ENCODE results near the gene AQR. TPM values are rescaled to one million over a fixed set of nuclear protein-coding genes. Genes with fewer than 3 reads are reported as not detected.
"Not testable (repeated sequence)": the region's sequence is repeated elsewhere in the genome, so short reads cannot be mapped to it uniquely, and the experiment has no call there.

AQR gene
- total RNA-seq, 1 experiment from 2014 or later = 18.0 TPM

- DNase-seq (ENCODE audit: low spot score) = no peak
Measured at GRCh38 chr15:34813446-34814190, 155.9 kb downstream of the AQR start.

DNA sequence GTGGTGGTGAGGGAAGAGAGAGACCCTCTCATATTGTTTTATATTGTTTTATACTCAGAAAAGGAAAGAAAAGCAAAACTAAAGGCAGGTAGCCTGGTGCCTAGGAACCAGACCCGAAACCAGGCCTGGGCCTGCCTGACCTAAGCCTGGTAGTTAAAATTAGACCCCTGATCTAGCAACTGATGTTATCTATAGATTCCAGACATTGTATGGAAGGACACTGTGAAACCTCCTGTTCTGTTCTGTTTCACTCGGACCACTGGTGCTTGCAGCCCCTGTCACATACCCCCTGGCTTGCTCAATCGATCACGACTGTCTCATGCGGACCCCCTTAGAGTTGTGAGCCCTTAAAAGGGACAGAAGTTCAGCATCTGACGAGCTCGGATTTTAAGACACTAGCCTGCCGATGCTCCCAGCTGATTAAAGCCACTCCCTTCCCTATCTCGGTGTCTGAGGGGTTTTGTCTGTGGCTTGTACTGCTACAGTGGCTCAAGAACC, 156.6 kb downstream of the AQR start:
- not testable (repeated sequence) for DNase-seq (ENCODE audit: low spot score)

DNA sequence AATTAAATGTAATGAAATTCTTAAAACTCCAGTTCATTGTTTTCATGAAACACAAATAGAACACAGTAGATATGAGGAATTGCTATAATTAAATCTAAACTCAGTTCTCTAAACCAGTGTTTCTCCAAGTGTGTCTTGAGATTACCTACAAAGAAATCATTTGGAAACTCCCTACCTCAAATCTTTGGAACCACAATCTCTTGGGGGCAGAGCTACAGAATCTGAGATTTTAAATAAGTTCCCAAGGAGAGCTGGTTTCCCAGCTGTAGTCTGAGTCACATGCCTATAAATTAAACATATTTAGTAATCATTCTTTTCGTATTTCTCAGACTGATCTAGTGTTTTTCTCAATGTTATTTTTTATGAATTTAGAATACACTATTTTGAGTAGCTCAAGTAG, 157.2 kb downstream of the AQR start:
- no peak for DNase-seq (ENCODE audit: low spot score)

DNA sequence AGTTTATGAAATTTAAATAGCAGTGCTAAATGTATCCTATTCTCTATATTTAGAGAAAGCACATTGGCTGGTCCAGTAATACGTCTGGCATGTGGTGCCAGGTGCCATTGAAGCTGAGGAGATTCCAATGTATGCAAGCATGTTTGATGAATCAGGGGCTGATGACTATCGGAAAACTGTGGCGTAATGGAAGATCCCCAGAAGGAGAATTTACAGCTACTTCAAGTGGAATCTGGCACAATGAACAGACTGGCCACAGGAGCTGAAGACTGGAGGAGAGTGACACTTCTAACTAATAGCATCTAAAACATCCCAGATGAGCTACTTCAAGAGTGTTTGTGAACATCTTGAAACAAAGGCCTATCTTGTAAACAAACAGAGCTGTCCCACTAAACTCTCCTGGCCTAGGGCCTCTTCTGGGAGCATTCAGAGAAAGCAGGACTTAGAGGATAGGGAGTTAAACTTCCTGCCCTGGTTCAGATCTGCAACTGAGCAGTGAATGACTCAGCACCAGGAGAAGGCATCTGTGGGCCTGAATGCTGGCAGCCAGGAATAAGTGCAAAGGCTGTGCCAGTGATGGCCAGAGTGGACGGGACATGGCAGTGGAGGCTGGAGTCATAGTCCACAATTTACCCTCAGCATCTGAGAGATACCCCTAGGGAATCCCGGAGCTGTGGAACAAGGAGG, 159.0 kb downstream of the AQR start:
- DNase-seq (ENCODE audit: low spot score) = no peak

GRCh38 chr15:34809186-34809585, 160.4 kb downstream of the AQR start:
- no peak for DNase-seq (ENCODE audit: low spot score)

- no peak for DNase-seq (ENCODE audit: low spot score)
Measured at GRCh38 chr15:34808016-34808415, 161.5 kb downstream of the AQR start.

GRCh38 chr15:34807241-34807640, 162.3 kb downstream of the AQR start:
- not testable (repeated sequence) for DNase-seq (ENCODE audit: low spot score)

DNA sequence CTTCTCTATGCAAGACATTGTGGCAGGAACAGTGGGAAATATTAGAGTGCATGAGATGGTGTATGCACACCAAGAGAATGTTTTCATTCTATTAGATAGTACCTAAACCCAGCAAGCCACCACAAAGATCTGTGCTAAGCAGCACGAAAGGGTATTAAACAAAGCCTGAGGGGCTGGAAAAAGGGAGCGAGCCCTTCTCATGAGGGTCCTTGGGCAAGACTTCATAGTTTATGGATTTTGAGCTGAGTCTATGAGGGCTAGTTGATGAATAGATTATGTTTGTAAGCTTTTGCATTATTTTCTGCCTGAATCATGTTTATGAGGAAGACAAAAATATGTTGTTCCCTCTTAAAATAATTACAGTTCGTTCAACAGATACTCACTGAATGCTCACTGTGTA, 164.8 kb downstream of the AQR start:
- DNase-seq (ENCODE audit: low spot score) = no peak

GRCh38 chr15:34804113-34804512, 165.4 kb downstream of the AQR start:
- no peak for DNase-seq (ENCODE audit: low spot score)

GRCh38 chr15:34802803-34803750, 166.5 kb downstream of the AQR start:
- no peak for DNase-seq (ENCODE audit: low spot score)

DNA sequence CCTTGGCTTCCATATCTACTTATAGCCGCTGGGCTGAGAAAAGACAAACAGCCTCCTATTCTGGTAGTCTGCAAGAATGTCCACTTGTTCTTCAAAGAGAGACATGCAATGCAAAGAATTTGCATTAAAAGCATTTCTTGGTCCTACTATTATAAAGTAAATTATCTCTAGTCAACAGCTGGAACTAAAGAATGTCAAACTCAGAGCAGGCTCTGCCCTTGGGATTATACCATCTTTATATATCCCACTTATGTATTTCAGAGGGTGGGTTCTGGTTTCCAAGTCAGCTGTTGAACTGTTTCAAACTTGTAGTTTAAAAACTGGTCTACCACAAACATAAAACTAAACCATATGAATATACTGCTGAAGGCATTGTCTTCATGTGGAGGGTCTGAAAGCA, 167.2 kb downstream of the AQR start:
- no peak for DNase-seq (ENCODE audit: low spot score)

Other genes with a start within 250 kb of the AQR start
- gene GJD2, start 214.7 kb downstream of the AQR start, total RNA-seq (2014; rRNA removed; shearing (Covaris generic)) = not detected in 2 replicates
- not detected in 2 replicates for gene ACTC1, start 174.2 kb downstream of the AQR start, total RNA-seq (2014; rRNA removed; shearing (Covaris generic))
- 10.1 and 10.5 TPM in 2 replicates for gene ZNF770, start 18.5 kb upstream of the AQR start, total RNA-seq (2014; rRNA removed; shearing (Covaris generic))
- gene NANOGP8, start 115.6 kb upstream of the AQR start, total RNA-seq (2014; rRNA removed; shearing (Covaris generic)) = not detected in 2 replicates